Measurements from ENCODE around the gene TMEM72.

TMEM72 gene

DNA sequence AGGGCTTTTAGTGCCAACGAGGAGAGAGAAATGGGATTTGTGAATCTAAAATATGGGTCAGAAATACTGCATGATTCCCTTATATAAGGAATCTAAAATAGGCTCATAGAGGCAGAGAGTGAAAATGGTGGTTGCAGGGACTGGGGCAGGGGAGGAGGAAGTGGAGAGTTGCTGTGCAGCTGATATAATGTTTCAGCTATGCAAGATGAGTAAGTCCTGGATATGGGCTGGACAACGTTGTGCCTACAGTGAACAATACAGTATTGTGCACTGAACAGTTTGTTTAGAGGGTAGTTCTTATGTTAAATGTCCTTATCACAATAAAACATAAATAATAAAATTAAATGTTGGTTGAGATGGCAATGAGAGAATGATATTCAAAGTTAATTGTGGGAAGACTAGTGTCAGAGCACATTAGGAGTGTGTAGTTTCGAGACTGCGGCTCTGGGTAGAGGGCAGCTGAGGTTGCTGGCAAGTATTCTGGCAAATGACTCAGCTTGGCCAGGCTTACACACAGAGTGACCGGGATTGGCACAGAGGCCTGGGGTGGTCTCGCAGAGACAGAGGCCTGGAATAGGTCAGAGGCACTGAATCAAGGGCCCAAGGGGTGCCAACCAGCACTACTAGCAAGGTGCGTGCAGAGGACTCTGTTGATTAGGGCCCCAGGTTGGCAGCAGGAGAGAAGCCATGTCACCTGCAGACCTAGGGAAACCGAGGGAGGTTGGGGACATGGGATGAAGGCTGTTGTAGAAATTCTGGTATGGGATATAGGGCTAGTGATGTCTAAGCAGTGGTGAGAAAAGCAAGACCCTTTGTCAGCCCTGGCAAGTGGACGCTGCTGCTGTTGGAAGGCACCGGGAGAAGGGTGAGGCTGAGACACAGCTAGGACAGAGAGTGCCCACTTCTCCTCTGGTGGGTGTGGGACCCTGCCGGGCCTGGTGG lies 70.3 kb downstream of the TMEM72 start:
- no peak for DNase-seq

DNA sequence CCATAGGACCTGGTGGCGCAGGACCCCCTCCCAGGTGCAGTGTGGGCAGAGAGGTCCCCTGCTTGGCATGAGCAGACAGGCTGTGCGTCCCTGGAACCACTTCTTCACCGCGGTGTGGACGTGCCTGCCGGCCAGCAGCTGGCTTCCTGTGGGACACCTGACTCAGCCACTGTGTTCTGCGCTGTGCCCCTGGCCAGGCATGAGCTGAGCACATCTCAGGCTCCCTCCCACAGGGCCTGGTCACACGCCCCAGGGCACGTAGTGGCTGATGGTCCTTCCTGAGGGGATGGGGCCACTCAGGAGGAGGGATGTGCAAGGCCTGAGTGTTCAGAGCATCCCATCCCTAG lies 71.0 kb downstream of the TMEM72 start:
- DNase-seq, result no peak

DNA sequence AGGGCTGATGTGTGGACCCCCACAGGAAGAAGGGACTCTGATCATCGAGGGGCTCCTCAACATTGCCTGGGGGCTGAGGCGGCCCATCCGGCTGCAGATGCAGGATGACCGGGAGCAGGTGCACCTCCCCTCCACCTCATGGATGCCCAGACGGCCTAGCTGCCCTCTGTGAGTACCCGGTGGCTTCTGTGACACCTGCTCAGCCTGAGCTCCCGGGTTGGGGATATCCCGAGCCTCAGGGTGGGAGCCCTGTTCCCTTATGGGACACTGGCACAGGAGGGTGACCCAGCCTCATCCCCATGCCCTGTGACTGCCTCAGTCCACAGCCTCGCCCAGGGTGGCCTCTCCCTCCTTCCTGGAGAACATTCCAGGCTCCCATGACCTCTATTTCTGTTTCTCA lies 71.4 kb downstream of the TMEM72 start:
- no peak for DNase-seq

DNA sequence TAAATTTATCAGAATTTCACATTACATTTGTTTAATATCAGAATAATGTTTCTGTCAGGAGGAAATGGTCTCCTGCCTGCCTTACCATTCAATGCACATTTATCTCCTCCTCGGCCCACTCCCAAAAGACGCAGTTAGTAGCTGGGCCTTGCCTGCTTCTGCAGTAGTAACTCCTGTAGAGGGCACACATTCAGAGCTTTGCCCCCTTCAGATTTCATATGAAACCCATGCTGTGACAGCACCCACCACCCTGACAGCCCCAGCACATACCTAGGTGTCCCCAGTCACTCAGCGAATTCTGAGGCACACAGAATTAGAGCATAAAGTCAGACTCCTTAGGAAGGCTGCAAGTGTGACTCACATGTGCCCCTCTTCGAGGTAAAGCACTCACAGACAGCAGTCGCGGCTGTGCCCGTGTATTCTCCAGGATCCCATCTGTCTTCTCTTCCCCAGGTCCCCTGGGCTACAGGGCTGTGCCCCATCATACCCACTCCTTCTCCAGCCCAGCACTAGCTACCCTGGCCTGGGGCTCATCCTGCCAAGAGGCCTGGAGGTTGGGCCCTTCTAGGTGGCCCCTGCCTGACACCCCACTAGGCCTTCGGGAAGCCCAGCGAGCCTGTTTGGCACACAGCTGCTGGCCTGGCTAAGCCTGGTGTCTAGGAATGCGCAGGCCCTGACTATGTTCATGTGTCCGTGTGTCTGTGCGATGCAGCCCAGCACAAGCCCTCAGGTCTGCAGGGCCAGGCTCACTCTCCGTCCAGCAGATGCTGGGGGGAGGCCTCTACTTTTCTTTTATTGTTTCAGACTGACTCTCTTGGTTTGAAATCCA lies 72.1 kb downstream of the TMEM72 start:
- DNase-seq, result no peak

DNA sequence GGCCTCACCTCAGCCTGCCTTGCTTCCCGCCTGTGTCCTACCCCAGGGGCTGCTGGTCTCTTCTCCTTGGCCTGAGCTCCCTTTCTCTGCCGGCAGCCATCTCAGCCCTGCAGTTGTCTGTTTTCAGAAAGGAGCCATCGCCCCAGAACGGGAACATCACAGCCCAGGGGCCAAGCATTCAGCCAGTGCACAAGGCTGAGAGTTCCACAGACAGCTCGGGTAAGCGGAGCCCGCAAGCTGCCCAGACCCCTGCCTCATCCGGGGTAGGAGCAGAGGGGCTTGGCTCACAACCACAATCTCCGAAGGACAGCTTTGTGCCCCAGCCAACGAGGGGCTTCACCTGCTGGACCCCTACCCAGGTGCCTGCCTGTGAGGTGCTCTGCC lies 72.8 kb downstream of the TMEM72 start:
- no peak for DNase-seq

DNA sequence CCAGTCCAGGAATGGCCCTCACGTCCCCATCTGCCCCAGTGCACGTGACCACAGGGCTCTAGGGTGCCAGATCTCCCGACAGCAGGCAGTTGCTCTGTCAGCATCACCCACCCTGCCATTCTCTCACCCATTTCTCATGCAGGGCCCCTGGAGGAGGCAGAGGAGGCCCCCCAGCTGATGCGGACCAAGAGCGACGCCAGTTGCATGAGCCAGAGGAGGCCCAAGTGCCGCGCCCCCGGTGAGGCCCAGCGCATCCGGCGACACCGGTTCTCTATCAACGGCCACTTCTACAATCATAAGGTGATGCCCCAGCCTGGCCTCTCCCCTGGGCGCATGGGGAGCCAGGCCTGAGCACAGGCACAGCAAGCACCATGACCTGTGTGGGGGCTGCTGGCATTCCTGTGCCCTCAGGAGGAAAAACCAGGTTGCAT lies 73.5 kb downstream of the TMEM72 start:
- DNase-seq, result no peak

DNA sequence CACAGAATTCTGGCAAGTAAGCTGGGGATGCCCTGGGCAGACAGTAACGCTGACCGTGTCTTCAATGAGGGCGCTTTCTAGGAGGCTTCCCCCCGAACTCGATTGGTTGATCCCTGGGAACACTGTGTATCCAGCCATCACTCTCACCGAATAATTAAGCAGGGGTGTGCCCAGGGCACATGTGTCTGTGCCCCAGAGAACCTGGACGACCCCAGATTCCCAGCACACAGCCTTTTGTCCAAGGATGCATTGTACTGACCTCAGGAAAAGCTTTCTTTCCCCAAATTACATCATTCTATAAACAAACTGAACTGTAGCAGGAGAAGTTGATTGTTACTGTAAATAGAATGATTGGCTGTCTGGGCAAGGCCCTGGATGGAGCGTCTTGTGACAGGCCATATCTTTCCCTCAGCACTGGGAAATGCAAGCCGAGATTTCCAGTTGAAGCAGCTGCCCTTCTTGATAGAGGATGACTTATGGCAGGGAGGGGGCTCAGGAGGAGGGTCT lies 74.1 kb downstream of the TMEM72 start:
- no peak for DNase-seq

DNA sequence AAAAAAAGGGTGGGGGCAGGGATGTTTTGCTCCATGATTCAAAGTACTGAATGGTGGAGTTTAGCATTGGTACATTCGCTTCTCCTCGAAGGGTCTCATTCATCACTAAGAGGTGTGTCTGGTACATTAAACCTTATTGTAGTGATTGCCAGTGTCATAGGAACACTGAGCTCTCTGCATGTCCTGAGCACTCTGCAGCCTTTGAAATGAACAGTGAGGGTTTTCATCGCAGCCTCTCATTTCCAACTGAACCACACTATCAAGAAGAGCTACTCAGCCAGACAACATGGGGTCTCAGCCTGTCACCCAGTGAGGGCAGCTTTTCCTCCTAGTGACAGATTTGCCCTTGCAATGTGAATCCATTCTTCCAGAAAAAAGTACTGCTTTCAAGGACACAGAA lies 75.0 kb downstream of the TMEM72 start:
- DNase-seq, result no peak

Measured in NCI-H2081 (cell line).